GM18858 (cell line): ENCODE results near the gene OXT.

Experiments
- ATAC-seq: cut with Tn5 transposase; IDR thresholded peaks from one replicate; pipeline ENCODE4 v1.9.1; 2021; ENCODE audit not compliant: unreplicated experiment

Gene OXT

GRCh38 chr20:3084283-3084985, 13.0 kb downstream of the OXT start, which contains the start of gene AVP:
Gene AVP, minus strand, starts transcription at chr20:3084724. Its CDS starts 50 bp downstream, at chr20:3084674.
- ATAC-seq, result no peak

- no peak for ATAC-seq
These were observed 13.6 kb downstream of the OXT start for GRCh38 chr20:3084986-3085360.

- no peak for ATAC-seq
These were observed 14.2 kb downstream of the OXT start for GRCh38 chr20:3085571-3086072.

DNA sequence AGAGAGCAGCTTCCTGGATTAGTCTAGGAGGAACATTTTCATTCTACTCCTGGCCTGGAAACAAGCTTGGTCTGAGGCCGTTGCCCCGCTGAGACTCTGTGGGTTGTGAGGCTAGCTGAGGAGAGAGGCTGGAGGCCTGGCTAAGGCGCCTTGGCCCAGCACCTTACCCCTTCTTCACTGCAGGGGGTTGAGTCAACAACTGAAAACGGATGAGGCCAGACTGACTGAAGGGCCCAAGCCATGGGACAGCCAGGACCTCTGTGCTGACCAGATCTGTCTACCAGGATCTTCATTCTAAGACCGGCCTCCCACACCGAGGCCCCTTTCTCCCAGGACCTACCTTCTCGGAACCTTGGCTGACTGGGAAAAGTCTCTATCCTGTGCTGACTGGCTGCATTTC, 16.6 kb downstream of the OXT start:
- ATAC-seq, result no peak

- no peak for ATAC-seq
These were observed 19.1 kb downstream of the OXT start for GRCh38 chr20:3090565-3090964.

- ATAC-seq, result no peak
These were observed 21.4 kb downstream of the OXT start for GRCh38 chr20:3092611-3093379.

DNA sequence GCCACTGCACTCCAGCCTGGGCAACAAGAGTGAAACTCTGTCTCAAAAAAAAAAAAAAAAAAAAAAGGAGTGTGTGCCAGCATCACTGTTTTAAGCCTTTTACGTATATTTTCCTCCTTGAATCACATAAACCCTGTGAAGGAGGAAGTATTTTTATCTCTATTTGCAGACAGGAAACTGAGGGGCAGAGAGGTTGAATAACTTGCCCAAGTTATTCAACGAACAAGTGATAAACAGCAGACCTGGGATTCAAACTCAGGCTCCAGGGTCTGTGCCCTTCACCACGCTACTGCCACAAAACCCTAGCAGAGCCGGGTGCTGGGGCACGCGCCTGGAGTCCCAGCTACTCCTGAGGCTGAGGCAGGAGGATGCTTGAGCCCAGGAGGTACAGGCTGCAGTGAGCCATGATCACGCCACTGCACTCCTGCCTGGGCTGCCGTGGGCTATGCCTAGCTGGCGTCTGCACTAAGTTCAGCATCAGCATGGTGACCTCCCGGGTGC, 22.5 kb downstream of the OXT start:
- no peak for ATAC-seq

- ATAC-seq, result no peak
These were observed 23.6 kb downstream of the OXT start for GRCh38 chr20:3094848-3095629.

- ATAC-seq, result no peak
These were observed 29.1 kb downstream of the OXT start for GRCh38 chr20:3100480-3100879.

DNA sequence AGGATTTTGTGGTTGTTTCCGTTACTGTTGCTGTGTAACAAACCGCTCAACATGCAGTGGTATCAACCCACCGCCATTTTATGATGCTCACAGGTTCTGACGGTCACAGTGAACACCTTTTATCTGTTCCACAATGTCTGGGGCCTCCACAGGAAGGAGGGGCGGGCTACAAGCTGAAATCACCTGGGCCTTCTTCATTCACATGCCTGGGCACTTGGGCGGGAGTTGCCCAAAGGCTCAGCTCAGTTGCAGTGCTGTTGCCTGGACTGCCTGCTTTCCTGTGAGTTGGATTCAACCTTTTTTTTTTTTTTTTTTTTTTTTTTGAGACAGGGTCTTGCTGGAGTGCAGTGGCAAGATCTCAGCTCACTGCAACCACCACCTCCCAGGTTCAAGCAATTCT, 29.8 kb downstream of the OXT start:
- ATAC-seq, result no peak

DNA sequence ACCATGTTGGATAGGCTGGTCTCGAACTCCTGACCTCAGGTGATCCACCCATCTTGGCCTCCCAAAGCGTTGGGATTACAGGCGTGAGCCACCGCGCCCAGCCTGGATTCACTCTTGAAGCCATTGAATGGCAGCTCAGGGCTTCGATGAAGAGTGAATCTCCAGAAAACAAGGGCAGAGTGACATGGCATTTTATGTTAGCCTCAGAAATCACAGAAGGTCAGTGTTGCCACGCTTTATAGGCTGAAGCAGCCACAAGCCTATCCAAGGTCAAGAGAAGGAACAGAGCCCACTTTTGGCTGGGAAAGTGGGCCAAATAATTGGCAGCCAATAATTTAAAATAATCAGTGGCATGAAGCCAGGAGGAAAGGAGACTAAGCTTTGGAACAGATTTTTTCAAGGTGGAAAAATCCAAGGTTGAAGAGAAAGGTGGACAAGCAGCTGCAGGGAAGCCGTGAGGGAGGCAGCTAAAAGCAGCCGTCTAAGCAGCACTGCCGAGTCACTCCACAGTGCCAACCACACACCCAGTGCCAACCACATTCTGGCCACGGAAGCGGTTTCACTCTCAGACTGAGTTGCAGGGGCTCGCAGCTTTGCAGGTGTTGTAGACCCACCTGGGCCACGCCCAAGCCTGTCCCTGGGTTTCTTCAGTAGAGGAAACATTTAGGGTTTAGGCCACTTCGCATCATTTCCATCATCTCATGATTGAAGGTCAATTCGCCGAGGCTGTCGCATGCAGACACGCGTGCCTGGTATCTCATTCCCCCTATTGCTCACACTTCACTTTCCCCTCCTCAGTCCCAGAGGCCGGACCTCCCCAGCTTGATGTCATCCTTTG, 30.5 kb downstream of the OXT start:
- no peak for ATAC-seq

DNA sequence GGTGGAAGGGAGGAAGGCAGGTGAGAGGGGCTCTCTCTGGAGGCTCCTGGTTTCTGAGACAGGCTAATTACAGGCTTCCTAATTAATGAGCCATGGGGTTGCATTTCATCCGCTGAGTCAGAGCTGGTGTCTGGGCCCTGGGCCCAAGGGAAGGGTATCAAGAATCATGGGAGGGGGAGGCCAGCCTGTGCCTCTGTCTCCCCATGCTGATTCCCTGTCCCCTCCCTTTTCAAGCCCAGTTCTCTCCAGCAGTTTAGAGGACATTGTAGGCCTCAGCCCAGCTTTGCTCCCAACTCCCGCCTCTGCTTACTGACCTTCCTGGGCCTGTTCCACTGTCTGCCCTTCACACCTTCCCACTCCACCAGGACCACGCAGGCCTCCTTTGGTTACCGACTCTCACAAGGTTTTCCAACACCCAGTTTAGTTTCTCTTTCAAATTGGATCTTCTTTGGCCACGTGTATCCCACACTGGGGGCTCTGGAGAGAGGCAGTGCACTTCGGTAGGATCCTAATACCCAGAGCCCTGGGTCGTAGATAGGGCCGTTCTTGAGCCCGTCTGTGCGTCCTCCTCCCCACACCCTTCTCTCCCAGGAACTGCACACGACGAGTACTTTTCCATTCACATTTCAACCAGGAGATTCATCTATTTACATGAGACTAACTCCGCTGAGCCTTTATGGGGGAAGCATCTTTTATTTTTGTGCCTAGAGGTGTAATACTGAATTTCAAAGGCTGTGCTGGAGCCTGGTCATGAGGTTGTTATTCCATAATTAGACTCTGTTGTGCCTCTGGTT, 31.4 kb downstream of the OXT start:
- ATAC-seq, result no peak

DNA sequence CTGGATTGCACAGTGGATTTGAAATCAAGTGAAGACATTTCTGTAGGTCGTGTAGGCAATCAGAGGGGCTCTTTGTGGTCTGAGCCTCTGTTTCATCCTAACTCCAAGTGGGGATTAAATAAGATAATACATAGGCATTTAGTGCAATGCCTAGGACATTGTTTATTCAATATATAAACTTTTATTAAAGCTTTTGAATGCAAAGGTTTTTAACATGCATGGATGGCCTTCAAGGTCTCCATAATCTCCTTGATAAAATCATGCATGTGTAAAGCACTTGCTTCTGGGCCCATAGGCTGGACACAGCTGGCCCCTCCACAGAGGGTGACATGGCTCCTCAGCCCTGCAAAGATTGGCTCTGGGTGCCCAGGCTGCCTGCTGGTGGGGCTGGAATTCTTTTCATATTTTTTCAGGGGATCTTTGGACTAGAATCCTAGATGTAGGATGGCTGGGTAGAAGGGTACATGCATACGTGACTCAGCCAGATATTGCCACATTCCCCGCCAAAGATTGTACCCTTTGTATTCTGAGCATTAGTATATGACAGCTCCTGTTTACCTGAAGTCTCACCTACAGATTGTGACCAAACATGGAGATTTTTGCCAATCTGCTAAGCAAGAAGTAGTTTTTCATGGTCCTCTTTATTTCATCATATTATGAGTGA, 32.1 kb downstream of the OXT start:
- ATAC-seq, result no peak

DNA sequence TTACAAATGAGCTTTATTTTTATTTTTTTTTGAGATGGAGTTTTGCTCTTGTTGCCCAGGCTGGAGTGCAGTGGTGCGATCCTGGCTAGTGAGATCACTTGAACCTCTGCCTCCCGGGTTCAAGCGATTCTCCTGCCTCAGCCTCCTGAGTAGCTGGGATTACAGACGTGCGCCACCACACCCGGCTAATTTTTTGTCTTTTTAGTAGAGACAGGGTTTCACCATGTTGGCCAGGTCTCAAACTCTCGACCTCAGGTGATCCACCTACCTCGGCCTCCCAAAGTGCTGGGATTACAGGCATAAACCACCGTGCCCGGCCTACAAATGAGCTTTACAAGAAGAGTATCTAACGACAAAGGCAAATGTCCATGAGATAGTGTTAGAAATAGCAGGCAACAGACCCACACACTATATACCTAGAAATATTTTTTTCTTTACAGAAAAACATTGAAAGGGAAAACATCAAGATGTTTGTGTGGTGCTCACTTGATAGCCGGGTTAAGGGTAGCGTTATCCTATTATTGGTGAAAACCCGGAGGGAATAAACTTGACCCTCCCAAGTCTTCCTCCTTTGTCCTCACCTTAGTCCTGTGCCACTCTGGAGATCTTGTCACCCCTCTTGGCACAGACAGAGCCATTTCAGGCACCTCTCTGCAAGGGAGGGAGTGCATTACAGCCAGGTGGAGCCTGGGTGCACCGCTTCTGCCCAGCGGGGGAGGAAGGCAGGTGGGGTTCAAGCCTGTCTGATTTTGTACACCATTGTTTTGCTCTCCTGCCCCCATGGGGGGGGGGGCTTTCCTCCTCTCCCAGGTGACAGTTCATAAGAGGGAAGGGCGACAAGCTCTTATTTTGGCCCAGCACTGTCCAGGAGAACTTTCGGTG, 34.1 kb downstream of the OXT start:
- ATAC-seq, result no peak

DNA sequence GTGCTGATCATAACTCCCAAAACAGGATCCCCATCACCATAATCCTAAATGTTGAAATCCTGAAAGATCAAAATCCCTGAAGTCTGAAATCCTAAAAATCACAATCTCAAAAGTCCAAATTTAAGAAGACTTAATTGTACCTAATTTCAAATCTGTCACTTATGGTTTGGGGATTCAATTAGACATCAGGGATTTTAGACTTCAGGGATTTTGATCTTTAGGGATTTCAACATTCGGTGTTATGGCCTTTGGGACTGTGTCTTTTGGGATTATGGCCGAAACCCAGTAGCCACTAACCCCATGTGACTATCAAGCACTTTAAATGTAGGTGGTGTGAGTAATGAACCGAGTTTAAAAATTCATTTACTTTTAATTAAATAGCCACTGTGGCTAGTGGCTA, 34.8 kb downstream of the OXT start:
- no peak for ATAC-seq

DNA sequence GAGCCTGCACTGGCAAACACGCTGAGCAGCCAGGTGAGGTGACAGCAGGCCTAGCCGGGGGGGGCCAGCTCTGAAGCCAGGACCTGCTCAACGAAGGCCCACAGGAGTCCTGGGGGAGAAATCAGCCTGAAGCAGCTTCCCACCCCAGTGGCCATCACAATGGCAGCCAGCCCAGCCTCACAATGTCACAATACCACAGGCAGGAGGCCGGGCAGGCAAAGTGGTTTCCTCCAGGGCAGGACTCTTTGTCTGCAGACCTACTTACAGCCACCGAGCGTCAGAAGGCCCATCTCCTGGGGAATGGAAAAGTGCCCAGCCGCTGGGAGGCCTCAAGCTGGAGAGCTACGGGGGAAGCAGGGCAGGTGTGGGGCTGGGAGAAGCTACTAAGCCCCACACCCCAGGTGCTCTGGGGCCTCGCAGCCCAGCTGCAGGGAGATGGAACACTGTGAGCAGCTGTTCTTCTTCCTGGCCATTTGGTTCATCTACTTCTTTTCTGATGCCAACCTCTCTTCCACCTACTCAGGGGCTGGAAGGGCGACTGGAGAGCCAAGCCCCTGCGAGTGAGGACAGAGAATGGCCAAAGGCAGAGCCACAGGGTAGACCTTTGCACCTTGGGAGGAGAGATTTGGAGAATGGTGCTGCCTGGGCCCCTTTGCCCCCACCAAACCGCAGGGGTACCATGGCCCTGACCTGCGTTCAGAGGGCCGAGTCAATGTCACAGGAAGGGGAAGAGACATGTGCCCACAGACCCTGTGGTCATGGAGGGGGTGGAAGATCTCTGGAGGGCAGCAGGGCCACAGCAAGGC, 35.4 kb downstream of the OXT start:
- no peak for ATAC-seq

DNA sequence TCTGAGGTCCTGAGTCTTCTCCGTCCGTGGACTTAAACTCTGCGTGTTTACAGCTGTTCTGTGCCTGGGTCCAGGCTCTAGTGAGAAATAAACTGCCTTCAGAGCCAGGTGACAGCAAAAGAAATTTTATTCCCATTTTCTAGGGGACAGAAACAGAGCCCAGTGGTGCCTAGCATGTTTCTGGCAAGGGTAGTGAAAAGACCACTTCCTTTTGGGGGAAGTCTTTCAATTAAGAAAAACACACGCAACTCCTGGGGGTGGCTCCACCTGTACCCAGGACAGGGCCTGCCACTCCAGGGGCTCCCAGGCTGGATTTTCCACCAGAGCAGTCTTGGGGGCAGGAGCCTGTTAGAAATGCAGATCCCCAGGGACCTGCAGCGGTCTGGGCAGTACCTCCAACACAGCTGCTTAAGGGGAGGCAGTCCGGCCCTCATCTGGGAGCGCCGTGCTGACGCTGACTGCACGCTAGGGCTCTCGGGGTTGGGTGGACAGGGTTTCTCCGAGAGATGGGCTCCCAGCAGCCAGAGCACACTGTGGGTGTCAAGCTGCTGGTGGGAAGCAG, 36.1 kb downstream of the OXT start:
- ATAC-seq, result no peak
